Mesenchymal stem cell (in vitro differentiated cells and primary cell): Measurements from ENCODE around the gene CYP4F2.
"Not testable (repeated sequence)": the region's sequence is repeated elsewhere in the genome, so short reads cannot be mapped to it uniquely, and the experiment has no call there.

ENCODE experiments used
- DNase-seq: peaks from one replicate; pipeline ENCODE4 v3.0.0-alpha.2; 2013
- H2AFZ ChIP-seq: one replicate; pipeline ENCODE4 v1.6.1; 2013; ENCODE audit warnings: low read depth, mild to moderate bottlenecking, control low read depth, inconsistent platforms, low read length, moderate library complexity
- H2AK5ac ChIP-seq: 2 replicates; pipeline ENCODE4 v1.6.1; 2013; ENCODE audit warnings: low read length, moderate library complexity, mild to moderate bottlenecking, inconsistent platforms; ENCODE audit not compliant: severe bottlenecking
- H2BK120ac ChIP-seq: one replicate; pipeline ENCODE4 v1.6.1; 2013; ENCODE audit warnings: low read depth, mild to moderate bottlenecking, inconsistent platforms, low read length, moderate library complexity
- H2BK12ac ChIP-seq, 2 experiments: one replicate each; pipeline ENCODE4 v1.6.1; 2013; ENCODE audit warnings: inconsistent platforms in 2 of 2, low read length in 2 of 2, mild to moderate bottlenecking in 2 of 2, moderate library complexity in 2 of 2, control low read depth in 1 of 2
- H2BK15ac ChIP-seq: one replicate; pipeline ENCODE4 v1.6.1; 2013; ENCODE audit warnings: mild to moderate bottlenecking, low read depth, inconsistent platforms; ENCODE audit not compliant: poor library complexity, severe bottlenecking
- H2BK5ac ChIP-seq: 2 replicates; pipeline ENCODE4 v1.6.1; 2013; ENCODE audit warnings: low read depth, mild to moderate bottlenecking, low read length, control low read depth, inconsistent platforms; ENCODE audit not compliant: poor library complexity, severe bottlenecking
- H3K14ac ChIP-seq, 2 experiments: one replicate each; pipeline ENCODE4 v1.6.1; 2013; ENCODE audit warnings: inconsistent platforms in 2 of 2, low read length in 2 of 2, control low read depth in 1 of 2, mild to moderate bottlenecking in 1 of 2, moderate library complexity in 1 of 2
- H3K18ac ChIP-seq, 2 experiments: one replicate each; pipeline ENCODE4 v1.6.1; 2013; ENCODE audit warnings: inconsistent platforms in 2 of 2, low read length in 2 of 2, control low read depth in 1 of 2, low read depth in 1 of 2, mild to moderate bottlenecking in 1 of 2
- H3K23ac ChIP-seq, 2 experiments: one replicate each; pipeline ENCODE4 v1.6.1; 2013; ENCODE audit warnings: inconsistent platforms in 2 of 2, low read length in 2 of 2, mild to moderate bottlenecking in 2 of 2, moderate library complexity in 2 of 2, control low read depth in 1 of 2
- H3K27ac ChIP-seq: 2 replicates; pipeline ENCODE4 v1.5.1; 2013; ENCODE audit warnings: mild to moderate bottlenecking, moderate library complexity, low read length, control low read depth, inconsistent platforms; ENCODE audit not compliant: poor library complexity, severe bottlenecking
- H3K27me3 ChIP-seq, 2 experiments: 2 replicates each; pipeline versions ENCODE4 v1.6.1 to v1.7.0; 2013; ENCODE audit warnings: low read length in 2 of 2, mild to moderate bottlenecking in 2 of 2, moderate library complexity in 2 of 2, control low read depth in 1 of 2, inconsistent platforms in 1 of 2; ENCODE audit not compliant: control insufficient read depth in 1 of 2, insufficient read depth in 1 of 2
- H3K36me3 ChIP-seq, 2 experiments: 2 replicates each; pipeline versions ENCODE4 v1.6.1 to v1.7.0; 2013; ENCODE audit warnings: low read length in 2 of 2, control low read depth in 1 of 2, inconsistent platforms in 1 of 2, low read depth in 1 of 2, mild to moderate bottlenecking in 1 of 2; ENCODE audit not compliant: insufficient read depth in 2 of 2, control insufficient read depth in 1 of 2
- H3K4ac ChIP-seq, 2 experiments: one replicate each; pipeline ENCODE4 v1.6.1; 2013; ENCODE audit warnings: inconsistent platforms in 2 of 2, low read length in 2 of 2, mild to moderate bottlenecking in 2 of 2, moderate library complexity in 2 of 2, control low read depth in 1 of 2, low read depth in 1 of 2
- H3K4me1 ChIP-seq: 2 replicates; pipeline ENCODE4 v1.6.1; 2013; ENCODE audit warnings: low read depth, low read length, control low read depth; ENCODE audit not compliant: control insufficient read depth, insufficient read depth
- H3K4me2 ChIP-seq: 2 replicates; pipeline ENCODE4 v1.6.1; 2013; ENCODE audit warnings: low read length, mild to moderate bottlenecking, inconsistent platforms; ENCODE audit not compliant: poor library complexity, severe bottlenecking
- H3K4me3 ChIP-seq, 2 experiments: 2 replicates each; pipeline versions ENCODE4 v1.5.1 to v1.7.0; 2013; ENCODE audit warnings: low read length in 2 of 2, mild to moderate bottlenecking in 2 of 2, control low read depth in 1 of 2, low read depth in 1 of 2; ENCODE audit not compliant: insufficient read depth in 1 of 2
- H3K79me1 ChIP-seq: replicated peaks from 2 replicates; pipeline ENCODE4 v1.6.1; 2013; ENCODE audit warnings: mild to moderate bottlenecking, control low read depth, low read length, inconsistent platforms; ENCODE audit not compliant: poor library complexity, severe bottlenecking
- H3K9ac ChIP-seq: 2 replicates; pipeline ENCODE4 v1.7.0; 2013; ENCODE audit warnings: mild to moderate bottlenecking, low read length, moderate library complexity
- H3K9me3 ChIP-seq: 2 replicates; pipeline ENCODE4 v1.7.0; 2013; ENCODE audit warnings: mild to moderate bottlenecking, low read length; ENCODE audit not compliant: control insufficient read depth
- H4K8ac ChIP-seq: one replicate; pipeline ENCODE4 v1.6.1; 2013; ENCODE audit warnings: inconsistent platforms, mild to moderate bottlenecking, low read length, moderate library complexity
- H4K91ac ChIP-seq: one replicate; pipeline ENCODE4 v1.6.1; 2013; ENCODE audit warnings: mild to moderate bottlenecking, low read length, inconsistent platforms
- WGBS: methylation state at CpG from one replicate; pipeline ENCODE4 v1.1.7; 2013; ENCODE audit warnings: mixed read lengths; 5-methylcytosine and 5-hydroxymethylcytosine counted together

CYP4F2 gene

GRCh38 chr19:15892012-15892411 lies 5.9 kb downstream of the CYP4F2 start:
- no peaks in the 10 kb centered on the region for H3K4me1 ChIP-seq
- H3K4ac ChIP-seq, result no peak overlapping the region
- no peak overlapping the region for H3K4me3 ChIP-seq
- H3K14ac ChIP-seq, result no peak overlapping the region
- no peaks in the 10 kb centered on the region for H3K27me3 ChIP-seq
- no peak overlapping the region for H2BK120ac ChIP-seq
- no peak overlapping the region for H2AK5ac ChIP-seq
- no peak overlapping the region for H4K91ac ChIP-seq
- no peak overlapping the region for H3K18ac ChIP-seq
- DNase-seq, result no peak
- no peak overlapping the region for H4K8ac ChIP-seq
- no peak overlapping the region for H2BK15ac ChIP-seq
- no peak overlapping the region for H3K23ac ChIP-seq
- H3K4me2 ChIP-seq, result no peak overlapping the region
- 64% methylated on average over 6 of the region's 6 CpGs for WGBS
- no peak overlapping the region for H2BK5ac ChIP-seq
- H3K9ac ChIP-seq, result no peak overlapping the region
- no peaks in the 10 kb centered on the region for H3K9me3 ChIP-seq
- H3K36me3 ChIP-seq, result no peaks in the 10 kb centered on the region
- H3K27ac ChIP-seq, result no peak overlapping the region
- H2BK12ac ChIP-seq, result no peak overlapping the region
- H2AFZ ChIP-seq, result no peak overlapping the region
- no peaks in the 10 kb centered on the region for H3K79me1 ChIP-seq

GRCh38 chr19:15891434-15891833 lies 6.4 kb downstream of the CYP4F2 start:
- WGBS, result 52% methylated on average over 6 of the region's 6 CpGs
- Histone ChIP-seq H3K4me3 (no peak overlapping the region), H2BK12ac (no peak overlapping the region), H4K8ac (no peak overlapping the region), H2BK120ac (no peak overlapping the region), H2AFZ (no peak overlapping the region), H3K4me2 (no peak overlapping the region), H3K4me1 (no peaks in the 10 kb centered on the region), H2BK15ac (no peak overlapping the region), H3K79me1 (no peaks in the 10 kb centered on the region), H3K18ac (no peak overlapping the region), H3K27ac (no peak overlapping the region), H3K23ac (no peak overlapping the region), H2BK5ac (no peak overlapping the region), H3K4ac (no peak overlapping the region), H3K27me3 (no peaks in the 10 kb centered on the region), H2AK5ac (no peak overlapping the region), H3K9ac (no peak overlapping the region), H3K9me3 (no peaks in the 10 kb centered on the region), H3K36me3 (no peaks in the 10 kb centered on the region), H4K91ac (no peak overlapping the region), H3K14ac (no peak overlapping the region)
- DNase-seq, result no peak

DNA sequence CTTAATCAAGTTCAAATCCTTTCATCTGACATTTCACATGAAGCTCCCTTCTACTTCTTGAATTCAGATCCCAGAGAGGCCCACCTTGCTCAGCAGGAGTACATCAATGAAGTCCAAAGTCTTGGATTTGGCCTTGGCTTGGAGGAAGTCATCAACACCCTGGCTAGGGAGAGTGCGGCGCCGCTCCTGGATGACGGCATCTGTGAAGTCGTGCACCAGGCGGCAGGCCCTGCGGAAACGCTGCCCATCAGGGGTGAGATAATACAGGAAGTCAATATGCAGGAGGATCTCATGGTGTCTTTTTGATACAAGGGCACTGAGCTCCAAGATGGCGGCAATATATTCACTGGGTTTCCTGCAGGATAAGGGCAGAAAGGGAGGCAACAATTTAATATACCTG lies 8.5 kb downstream of the CYP4F2 start:
- not testable (repeated sequence) for H3K23ac ChIP-seq, H3K4me3 ChIP-seq, H3K4me2 ChIP-seq, H4K8ac ChIP-seq, H2BK15ac ChIP-seq, H4K91ac ChIP-seq, H3K14ac ChIP-seq, H3K4me1 ChIP-seq, H3K9ac ChIP-seq, H2BK5ac ChIP-seq, H3K9me3 ChIP-seq, DNase-seq, H2AK5ac ChIP-seq, H2BK12ac ChIP-seq, H3K36me3 ChIP-seq, H3K18ac ChIP-seq, H2BK120ac ChIP-seq, H3K27me3 ChIP-seq, H3K27ac ChIP-seq, H3K4ac ChIP-seq, H2AFZ ChIP-seq, H3K79me1 ChIP-seq
- WGBS, result 80% methylated on average over 9 of the region's 9 CpGs

DNA sequence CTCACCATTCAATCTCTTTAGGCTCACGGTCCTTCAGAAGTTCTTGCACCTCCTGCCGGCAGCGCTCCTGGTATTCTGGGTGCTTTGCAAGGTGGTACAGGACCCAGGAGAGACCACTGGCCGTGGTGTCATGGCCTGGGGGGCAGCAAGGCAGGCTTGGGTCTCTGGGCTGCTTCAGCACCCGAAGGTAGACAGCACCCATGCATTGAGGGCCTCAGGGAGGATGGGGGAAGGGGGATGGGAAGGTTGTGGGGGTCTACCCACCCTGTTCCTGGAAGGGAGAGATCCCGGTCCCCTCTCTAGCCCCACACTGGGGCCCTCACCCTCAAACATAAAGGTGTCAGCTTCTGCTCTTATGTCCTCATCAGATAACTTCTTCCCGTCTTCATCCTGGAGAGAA lies 12.0 kb downstream of the CYP4F2 start:
- DNase-seq, result no peak
- Histone ChIP-seq H3K4ac (no peak overlapping the region), H3K27me3 (peaks cover 0 to 10% of the 10 kb centered on the region in 2 experiments), H2BK5ac (no peak overlapping the region), H2AFZ (no peak overlapping the region), H3K23ac (no peak overlapping the region), H3K4me1 (no peaks in the 10 kb centered on the region), H3K4me3 (no peak overlapping the region), H3K9ac (no peak overlapping the region), H2BK15ac (no peak overlapping the region), H4K91ac (no peak overlapping the region), H3K36me3 (no peaks in the 10 kb centered on the region), H3K14ac (no peak overlapping the region), H2BK120ac (no peak overlapping the region), H3K27ac (no peak overlapping the region), H2AK5ac (no peak overlapping the region), H2BK12ac (no peak overlapping the region), H3K4me2 (no peak overlapping the region), H3K18ac (no peak overlapping the region), H3K79me1 (no peaks in the 10 kb centered on the region), H3K9me3 (no peaks in the 10 kb centered on the region), H4K8ac (no peak overlapping the region)
- WGBS, result 64% methylated on average over 6 of the region's 7 CpGs
